GM12875 (cell line): ENCODE results near the gene CDH5.

Source experiments
- H3K4me3 ChIP-seq: one replicate; pipeline ENCODE4 v1.5.1; 2011; ENCODE audit warnings: low read depth, low read length, control low read depth
- TF ChIP-seq, protein P1 (sequence below): IDR thresholded peaks from 2 replicates; pipeline ENCODE4 v1.5.1; 2011; ENCODE audit warnings: low read depth, mild to moderate bottlenecking, control low read depth, inconsistent platforms, low read length, moderate library complexity, borderline replicate concordance; ENCODE audit not compliant: insufficient read depth

The CDH5 gene

GRCh38 chr16:66418165-66418962 is 51.9 kb downstream of the CDH5 start:
- no peak overlapping the region for H3K4me3 ChIP-seq

GRCh38 chr16:66419527-66419926 is 53.0 kb downstream of the CDH5 start:
- H3K4me3 ChIP-seq: no peak overlapping the region
- TF ChIP-seq, protein P1, sequence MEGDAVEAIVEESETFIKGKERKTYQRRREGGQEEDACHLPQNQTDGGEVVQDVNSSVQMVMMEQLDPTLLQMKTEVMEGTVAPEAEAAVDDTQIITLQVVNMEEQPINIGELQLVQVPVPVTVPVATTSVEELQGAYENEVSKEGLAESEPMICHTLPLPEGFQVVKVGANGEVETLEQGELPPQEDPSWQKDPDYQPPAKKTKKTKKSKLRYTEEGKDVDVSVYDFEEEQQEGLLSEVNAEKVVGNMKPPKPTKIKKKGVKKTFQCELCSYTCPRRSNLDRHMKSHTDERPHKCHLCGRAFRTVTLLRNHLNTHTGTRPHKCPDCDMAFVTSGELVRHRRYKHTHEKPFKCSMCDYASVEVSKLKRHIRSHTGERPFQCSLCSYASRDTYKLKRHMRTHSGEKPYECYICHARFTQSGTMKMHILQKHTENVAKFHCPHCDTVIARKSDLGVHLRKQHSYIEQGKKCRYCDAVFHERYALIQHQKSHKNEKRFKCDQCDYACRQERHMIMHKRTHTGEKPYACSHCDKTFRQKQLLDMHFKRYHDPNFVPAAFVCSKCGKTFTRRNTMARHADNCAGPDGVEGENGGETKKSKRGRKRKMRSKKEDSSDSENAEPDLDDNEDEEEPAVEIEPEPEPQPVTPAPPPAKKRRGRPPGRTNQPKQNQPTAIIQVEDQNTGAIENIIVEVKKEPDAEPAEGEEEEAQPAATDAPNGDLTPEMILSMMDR: no peak

More at GRCh38 chr16:66418165-66418962, 51.9 kb downstream of the CDH5 start:
- TF ChIP-seq, protein P1: no peak

DNA sequence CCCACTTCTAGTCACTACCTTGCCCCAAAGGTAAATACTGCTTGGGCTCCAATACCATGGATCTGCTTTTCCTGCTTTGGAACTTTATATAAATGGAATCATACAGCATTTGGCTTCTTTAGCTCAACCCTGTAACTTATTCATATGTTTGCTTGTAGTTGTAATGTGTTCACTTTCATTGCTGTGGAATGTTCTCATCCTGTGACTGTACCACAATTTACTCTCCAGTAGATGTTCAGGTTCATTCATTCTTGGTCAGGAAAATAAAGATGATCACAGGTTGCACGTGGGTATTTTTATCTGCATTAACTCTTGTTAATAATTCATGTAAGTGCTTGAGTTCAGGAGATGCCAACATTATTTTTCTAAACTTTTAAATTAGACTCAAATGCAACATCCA is 53.9 kb downstream of the CDH5 start:
- H3K4me3 ChIP-seq: no peak overlapping the region
- TF ChIP-seq, protein P1: no peak

GRCh38 chr16:66421891-66422290 is 55.4 kb downstream of the CDH5 start:
- TF ChIP-seq, protein P1: no peak
- no peak overlapping the region for H3K4me3 ChIP-seq

GRCh38 chr16:66422366-66422765 is 55.9 kb downstream of the CDH5 start:
- no peak overlapping the region for H3K4me3 ChIP-seq
- TF ChIP-seq, protein P1: no peak

DNA sequence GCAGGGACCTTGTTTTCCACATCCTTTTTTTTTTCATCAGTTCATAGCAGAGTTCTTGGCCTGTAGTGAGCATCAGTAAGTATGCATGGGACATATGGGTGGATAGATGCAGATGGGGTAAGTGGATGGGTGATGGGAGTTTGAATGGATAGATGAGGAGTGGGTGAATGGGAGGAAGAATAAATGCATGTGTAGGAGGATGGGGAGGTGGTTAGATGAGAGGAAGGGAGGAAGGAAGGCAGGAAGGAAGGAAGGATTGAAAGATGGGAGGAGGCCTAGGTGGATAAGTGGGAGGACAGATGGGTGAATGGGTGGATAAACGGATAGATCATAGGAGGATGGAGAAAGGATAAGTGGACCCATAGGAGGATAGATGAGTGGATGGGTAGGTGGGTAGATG is 56.7 kb downstream of the CDH5 start:
- TF ChIP-seq, protein P1: no peak
- no peak overlapping the region for H3K4me3 ChIP-seq

- TF ChIP-seq, protein P1: no peak
- H3K4me3 ChIP-seq: no peak overlapping the region
These were observed 59.2 kb downstream of the CDH5 start for GRCh38 chr16:66425651-66426050.
